Measurements from ENCODE around the gene ASB2. TPM values are rescaled to one million over a fixed set of nuclear protein-coding genes. Genes with fewer than 3 reads are reported as not detected.

Gene ASB2
- total RNA-seq, 2 donors from 2014 or later = 43.3 to 45.6 TPM

DNA sequence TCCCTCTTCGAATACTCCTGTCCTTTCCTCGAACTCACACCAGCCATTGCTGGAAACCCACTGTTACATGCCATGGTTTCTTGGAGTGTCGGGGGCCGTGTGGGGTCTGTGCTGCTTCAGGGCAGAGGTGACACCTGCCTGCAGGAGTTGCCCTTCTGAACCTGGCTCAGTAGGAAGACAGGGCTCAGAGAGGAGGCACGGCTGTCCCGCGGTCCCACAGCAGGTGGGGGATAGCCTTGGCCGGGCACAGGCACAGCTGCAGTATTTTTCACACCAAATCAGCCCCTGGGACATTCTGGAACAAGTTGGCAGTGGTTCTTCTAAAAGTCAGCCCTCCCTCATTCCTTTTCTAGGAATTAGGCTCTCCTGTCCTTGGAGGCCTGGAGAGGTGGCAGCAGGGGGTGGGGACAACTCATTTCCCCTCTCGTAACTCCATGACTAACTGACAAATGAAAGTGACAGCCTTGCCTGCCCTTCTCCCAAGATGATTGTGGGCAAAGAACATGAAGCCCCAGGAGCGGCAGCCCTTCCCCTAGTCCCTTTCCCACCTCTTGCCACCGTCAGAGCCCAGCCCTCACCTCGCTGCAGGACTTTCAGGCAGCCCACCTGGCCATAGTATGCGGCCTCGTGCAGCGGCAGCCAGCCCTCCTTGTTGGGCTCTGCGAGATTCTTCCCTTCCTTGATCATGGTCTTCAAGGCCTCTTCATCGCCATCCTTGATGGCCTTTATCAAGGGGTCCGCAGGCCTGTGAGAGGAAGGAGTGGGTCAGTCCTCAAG lies 22.4 kb downstream of the ASB2 start:
- no peak for DNase-seq
- Mint-ChIP-seq H3K27ac (no peak overlapping the region), H3K36me3 (ENCODE audit: insufficient read depth in 2 of 2) (peaks cover 6 to 14% of the 10 kb centered on the region in 2 donors), H3K4me3 (peak overlapping the region; percentile 84 to 92), H3K4me1 (ENCODE audit: low read depth) (peaks cover 84% of the 10 kb centered on the region), H3K9me3 (no peaks in the 10 kb centered on the region), H3K27me3 (ENCODE audit: low read depth) (no peaks in the 10 kb centered on the region)
- ATAC-seq (replicated peaks in 1 of 2) = peak in 1 of 2 donors; percentile 15

GRCh38 chr14:93953263-93953662 lies 23.1 kb downstream of the ASB2 start:
- peak overlapping the region; percentile 84 to 92 for H3K4me3 Mint-ChIP-seq
- peaks cover 6 to 14% of the 10 kb centered on the region in 2 donors for H3K36me3 Mint-ChIP-seq (ENCODE audit: insufficient read depth in 2 of 2)
- H3K9me3 Mint-ChIP-seq = no peaks in the 10 kb centered on the region
- peaks cover 77% of the 10 kb centered on the region for H3K4me1 Mint-ChIP-seq (ENCODE audit: low read depth)
- no peak for DNase-seq
- ATAC-seq (replicated peaks in 1 of 2) = no peak
- H3K27ac Mint-ChIP-seq = no peak overlapping the region
- H3K27me3 Mint-ChIP-seq (ENCODE audit: low read depth) = no peaks in the 10 kb centered on the region

DNA sequence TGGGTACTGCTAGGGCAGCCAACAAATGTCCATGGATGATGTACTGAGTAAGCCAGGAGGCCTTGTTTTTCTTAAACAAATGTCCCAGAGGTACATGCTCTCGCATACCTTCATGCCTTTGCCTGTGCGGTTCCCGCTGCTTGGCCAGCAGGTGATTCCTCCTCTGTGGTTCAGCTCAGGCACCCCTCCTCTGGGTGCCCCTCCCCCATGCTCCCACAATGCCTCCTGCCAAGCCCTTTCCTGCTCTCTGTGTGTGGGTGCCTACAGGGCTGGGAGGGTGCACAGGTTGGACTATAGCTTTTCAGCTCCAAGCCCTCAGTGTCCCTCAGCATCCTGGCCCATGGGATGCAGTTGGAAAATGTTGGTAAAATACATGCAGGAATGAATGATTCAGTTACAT lies 23.5 kb downstream of the ASB2 start:
- peak overlapping the region; percentile 84 to 92 for H3K4me3 Mint-ChIP-seq
- H3K9me3 Mint-ChIP-seq = no peaks in the 10 kb centered on the region
- H3K27ac Mint-ChIP-seq = no peak overlapping the region
- DNase-seq = no peak
- no peaks in the 10 kb centered on the region for H3K27me3 Mint-ChIP-seq (ENCODE audit: low read depth)
- H3K4me1 Mint-ChIP-seq (ENCODE audit: low read depth) = peaks cover 73% of the 10 kb centered on the region
- H3K36me3 Mint-ChIP-seq (ENCODE audit: insufficient read depth in 2 of 2) = peaks cover 6 to 14% of the 10 kb centered on the region in 2 donors
- ATAC-seq (replicated peaks in 1 of 2) = no peak

GRCh38 chr14:93951635-93952540 lies 24.5 kb downstream of the ASB2 start:
- DNase-seq (no peak), ATAC-seq (replicated peaks in 1 of 2) (no peak)
- Mint-ChIP-seq H3K27ac (no peak overlapping the region), H3K36me3 (ENCODE audit: insufficient read depth in 2 of 2) (peaks cover 6 to 16% of the 10 kb centered on the region in 2 donors), H3K4me1 (ENCODE audit: low read depth) (peaks cover 65% of the 10 kb centered on the region), H3K4me3 (no peak overlapping the region), H3K9me3 (no peaks in the 10 kb centered on the region), H3K27me3 (ENCODE audit: low read depth) (no peaks in the 10 kb centered on the region)

GRCh38 chr14:93950948-93951634 lies 25.3 kb downstream of the ASB2 start:
- no peaks in the 10 kb centered on the region for H3K9me3 Mint-ChIP-seq
- DNase-seq (no peak), ATAC-seq (replicated peaks in 1 of 2) (peak; percentile 40 to 48)
- H3K4me3 Mint-ChIP-seq = no peak overlapping the region
- no peak overlapping the region for H3K27ac Mint-ChIP-seq
- H3K36me3 Mint-ChIP-seq (ENCODE audit: insufficient read depth in 2 of 2) = peaks cover 6 to 17% of the 10 kb centered on the region in 2 donors
- H3K4me1 Mint-ChIP-seq (ENCODE audit: low read depth) = peaks cover 65% of the 10 kb centered on the region
- H3K27me3 Mint-ChIP-seq (ENCODE audit: low read depth) = no peaks in the 10 kb centered on the region

DNA sequence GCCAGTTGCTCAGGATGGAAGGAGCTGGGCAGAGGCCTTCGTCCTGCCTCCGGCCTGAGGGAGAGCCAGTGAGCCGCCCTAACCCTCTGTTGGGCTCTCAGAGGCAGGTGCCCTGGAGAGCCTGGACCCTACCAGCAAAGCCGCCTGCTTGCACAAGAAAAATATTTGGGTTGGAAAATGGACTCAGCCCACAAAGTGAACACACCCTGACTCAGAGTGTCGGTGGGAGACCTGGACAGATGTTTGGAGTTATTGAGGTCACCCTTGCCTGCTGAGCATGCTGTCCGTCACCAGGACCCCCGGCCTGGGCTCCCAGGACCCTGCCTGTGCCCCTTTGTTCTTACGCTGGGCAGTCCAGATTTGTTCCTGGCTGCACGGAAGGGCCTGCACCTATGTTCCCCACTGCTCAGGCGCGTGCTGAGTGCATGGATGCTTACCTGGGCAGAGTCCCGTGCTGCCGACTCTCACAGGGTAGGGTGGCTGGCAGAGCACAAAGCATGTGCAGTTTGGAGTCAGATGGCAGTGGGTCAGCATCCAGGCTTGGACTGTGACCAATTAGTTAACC lies 26.8 kb downstream of the ASB2 start:
- Mint-ChIP-seq H3K4me3 (no peak overlapping the region), H3K9me3 (no peaks in the 10 kb centered on the region), H3K27me3 (ENCODE audit: low read depth) (no peaks in the 10 kb centered on the region), H3K27ac (no peak overlapping the region), H3K4me1 (ENCODE audit: low read depth) (peaks cover 50% of the 10 kb centered on the region), H3K36me3 (ENCODE audit: insufficient read depth in 2 of 2) (peaks cover 2 to 14% of the 10 kb centered on the region in 2 donors)
- ATAC-seq (replicated peaks in 1 of 2) (no peak), DNase-seq (no peak)

DNA sequence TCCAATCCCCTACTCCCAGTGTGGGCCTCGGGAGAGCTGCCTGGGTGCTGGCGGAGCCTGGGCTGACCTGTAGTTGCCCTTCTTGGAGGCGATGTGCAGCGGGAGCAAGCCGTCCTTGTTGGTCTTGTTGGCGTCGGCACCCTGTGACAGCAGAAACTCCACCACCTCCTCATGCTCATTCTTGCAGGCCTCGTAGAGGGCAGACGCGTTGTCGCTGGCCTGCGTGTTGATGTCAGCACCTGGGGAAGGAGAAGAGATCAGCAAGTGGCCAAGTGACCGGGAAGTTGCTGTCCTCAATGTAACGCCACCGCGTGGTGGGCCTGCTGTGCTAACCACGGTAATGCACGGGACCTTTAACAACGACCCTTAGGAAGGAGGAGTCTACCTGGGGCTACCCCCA lies 29.1 kb downstream of the ASB2 start:
- ATAC-seq (replicated peaks in 1 of 2) (no peak), DNase-seq (no peak)
- Mint-ChIP-seq H3K27ac (no peak overlapping the region), H3K9me3 (no peaks in the 10 kb centered on the region), H3K36me3 (ENCODE audit: insufficient read depth in 2 of 2) (peaks cover 2 to 13% of the 10 kb centered on the region in 2 donors), H3K4me3 (no peak overlapping the region), H3K27me3 (ENCODE audit: low read depth) (no peaks in the 10 kb centered on the region), H3K4me1 (ENCODE audit: low read depth) (peaks cover 29% of the 10 kb centered on the region)

DNA sequence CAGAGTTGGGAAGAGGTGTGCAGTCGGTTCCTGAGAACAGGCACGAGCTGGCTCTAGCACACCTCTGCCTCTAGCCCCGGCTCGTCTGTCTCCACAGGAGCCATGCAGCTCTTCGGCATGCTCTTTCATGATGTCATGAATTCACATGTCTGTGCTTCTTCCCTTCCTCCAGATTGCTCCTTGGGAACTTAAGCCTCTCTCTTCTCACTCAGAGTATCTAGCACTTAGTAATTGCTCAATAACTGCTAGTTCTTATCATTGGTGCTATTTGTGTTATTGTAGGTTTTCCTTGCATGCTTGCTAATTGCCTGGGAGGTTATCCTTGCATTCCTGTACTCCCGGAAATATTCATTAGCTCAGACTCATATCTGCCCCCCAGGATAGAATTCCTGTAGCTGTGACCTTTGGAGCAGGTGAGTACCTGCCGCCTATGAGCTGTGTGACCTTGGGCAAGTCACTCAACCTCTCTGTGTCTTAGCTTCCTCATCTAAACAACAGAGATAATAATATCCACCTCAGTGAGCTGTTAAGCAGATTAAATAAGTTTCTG lies 29.8 kb downstream of the ASB2 start:
- H3K9me3 Mint-ChIP-seq = no peaks in the 10 kb centered on the region
- no peaks in the 10 kb centered on the region for H3K27me3 Mint-ChIP-seq (ENCODE audit: low read depth)
- no peak for DNase-seq
- H3K27ac Mint-ChIP-seq = no peak overlapping the region
- H3K4me3 Mint-ChIP-seq = no peak overlapping the region
- ATAC-seq (replicated peaks in 1 of 2) = peak in 1 of 2 donors; percentile 7
- peaks cover 22% of the 10 kb centered on the region for H3K4me1 Mint-ChIP-seq (ENCODE audit: low read depth)
- peaks cover 2 to 13% of the 10 kb centered on the region in 2 donors for H3K36me3 Mint-ChIP-seq (ENCODE audit: insufficient read depth in 2 of 2)

DNA sequence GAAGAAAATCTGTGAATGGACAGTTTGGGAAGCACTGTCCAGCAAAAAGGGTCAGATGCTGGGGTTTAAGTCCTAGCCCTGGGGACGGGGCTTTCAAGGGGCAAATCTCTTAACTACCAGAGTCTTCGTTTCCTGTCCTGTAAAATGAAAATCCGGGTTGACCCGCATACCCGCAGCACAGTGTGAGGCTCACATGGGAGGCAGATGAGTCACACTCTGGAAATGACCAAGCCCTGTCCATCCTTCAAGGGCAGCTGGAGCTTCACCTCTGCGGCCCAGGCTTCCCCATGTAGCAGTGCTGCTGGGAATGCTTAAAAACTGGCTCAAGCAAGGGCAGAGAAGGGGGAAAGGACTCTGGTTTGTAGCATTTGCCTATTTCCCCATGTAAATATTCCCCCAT lies 30.3 kb downstream of the ASB2 start:
- H3K36me3 Mint-ChIP-seq (ENCODE audit: insufficient read depth in 2 of 2) = peaks cover under 1 to 15% of the 10 kb centered on the region in 2 donors

GRCh38 chr14:93945070-93945399 lies 31.3 kb downstream of the ASB2 start:
- H3K4me3 Mint-ChIP-seq = no peak overlapping the region
- DNase-seq = no peak
- peaks cover 2 to 6% of the 10 kb centered on the region in 2 donors for H3K36me3 Mint-ChIP-seq (ENCODE audit: insufficient read depth in 2 of 2)
- ATAC-seq (replicated peaks in 1 of 2) = no peak
- H3K9me3 Mint-ChIP-seq = no peaks in the 10 kb centered on the region
- H3K27ac Mint-ChIP-seq = no peak overlapping the region
- H3K4me1 Mint-ChIP-seq (ENCODE audit: low read depth) = peaks cover 25% of the 10 kb centered on the region
- H3K27me3 Mint-ChIP-seq (ENCODE audit: low read depth) = no peaks in the 10 kb centered on the region

More for the DNA sequence above, 30.3 kb downstream of the ASB2 start:
- no peak overlapping the region for H3K27ac Mint-ChIP-seq
- ATAC-seq (replicated peaks in 1 of 2) = peak in 1 of 2 donors; percentile 62
- no peaks in the 10 kb centered on the region for H3K27me3 Mint-ChIP-seq (ENCODE audit: low read depth)
- H3K4me1 Mint-ChIP-seq (ENCODE audit: low read depth) = peaks cover 22% of the 10 kb centered on the region
- no peak for DNase-seq
- no peak overlapping the region for H3K4me3 Mint-ChIP-seq
- no peaks in the 10 kb centered on the region for H3K9me3 Mint-ChIP-seq

DNA sequence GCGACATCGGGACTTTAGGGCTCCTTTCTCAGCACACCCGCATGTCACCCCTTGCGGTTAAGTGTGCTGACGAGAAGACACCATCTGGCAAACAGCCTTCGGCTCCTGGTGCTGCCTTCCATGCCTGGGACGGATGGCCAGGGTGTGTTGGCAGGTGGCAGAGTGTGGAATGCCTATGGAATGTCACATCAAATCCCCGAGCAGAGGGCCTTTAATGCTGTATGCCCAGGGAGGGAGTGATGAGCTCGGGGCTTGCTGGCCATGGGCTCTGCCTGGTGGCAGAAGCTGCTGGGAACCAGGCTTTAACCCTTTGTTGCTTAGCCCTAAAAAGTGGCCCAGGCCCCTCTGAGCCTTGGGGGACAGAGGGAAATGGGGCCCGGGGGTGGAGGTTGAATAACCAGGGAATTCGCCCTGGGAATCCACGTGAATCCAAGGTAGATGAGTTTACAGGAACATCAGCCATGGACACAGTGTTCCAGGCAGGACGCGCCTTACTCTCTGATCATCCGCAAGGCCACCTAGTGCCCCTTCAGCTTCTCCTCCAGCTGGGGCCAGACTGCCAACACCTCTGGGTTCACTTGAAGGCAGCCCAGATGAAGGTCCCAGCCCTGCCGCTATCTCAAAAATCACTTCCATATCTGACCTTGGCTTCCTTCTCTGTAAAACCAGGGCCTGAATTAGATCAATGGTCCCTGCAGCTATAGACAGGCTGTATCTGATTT lies 31.9 kb downstream of the ASB2 start:
- Mint-ChIP-seq H3K9me3 (no peaks in the 10 kb centered on the region), H3K36me3 (ENCODE audit: insufficient read depth in 2 of 2) (peaks cover 2 to 6% of the 10 kb centered on the region in 2 donors), H3K4me3 (no peak overlapping the region), H3K27me3 (ENCODE audit: low read depth) (no peaks in the 10 kb centered on the region), H3K27ac (no peak overlapping the region), H3K4me1 (ENCODE audit: low read depth) (peaks cover 29% of the 10 kb centered on the region)
- ATAC-seq (replicated peaks in 1 of 2) (no peak), DNase-seq (no peak)

GRCh38 chr14:93943930-93944329 lies 32.4 kb downstream of the ASB2 start:
- DNase-seq (no peak), ATAC-seq (replicated peaks in 1 of 2) (no peak)
- Mint-ChIP-seq H3K36me3 (ENCODE audit: insufficient read depth in 2 of 2) (peaks cover 2 to 6% of the 10 kb centered on the region in 2 donors), H3K27ac (peak overlapping the region; percentile 51), H3K4me1 (ENCODE audit: low read depth) (peaks cover 29% of the 10 kb centered on the region), H3K27me3 (ENCODE audit: low read depth) (no peaks in the 10 kb centered on the region), H3K4me3 (no peak overlapping the region), H3K9me3 (no peaks in the 10 kb centered on the region)

Measured in activated T-cell treated with anti-CD3 and anti-CD28 coated beads, Interleukin-2, amount 50 U/mL, for 72 hours (primary cell).